Fibroblast of the aortic adventitia (primary cell): ENCODE data around the gene SCARB2. TPM values are rescaled to one million over a fixed set of nuclear protein-coding genes. Genes with fewer than 3 reads are reported as not detected.

Experiments
- DNase-seq: peaks from one replicate; pipeline ENCODE4 v3.0.0-alpha.2; 2010; ENCODE audit warnings: low read depth
- H3K4me3 ChIP-seq: 2 replicates; pipeline ENCODE4 v1.5.1; 2011; ENCODE audit warnings: low read depth, mild to moderate bottlenecking, control low read depth, low read length, moderate library complexity
- CTCF ChIP-seq: IDR thresholded peaks from 2 replicates; pipeline ENCODE4 v1.5.1; 2011; ENCODE audit warnings: mild to moderate bottlenecking, low read length, control low read depth, inconsistent platforms; ENCODE audit not compliant: insufficient read depth
- total RNA-seq: library from RNA; depleted of rRNA; stranded (reverse); fragments of >200 nt; gene quantifications from 2 replicates; pipeline ENCODE4 v1.2.3, GENCODE V29; 2012; ENCODE audit warnings: low replicate concordance

The SCARB2 gene
- total RNA-seq, 1 donor: 184 TPM

- DNase-seq: peak; percentile 29
These were observed 19.1 kb upstream of the SCARB2 start for GRCh38 chr4:76232681-76233080.

GRCh38 chr4:76226418-76226817 lies 12.8 kb upstream of the SCARB2 start:
- no peak for TF ChIP-seq CTCF
- H3K4me3 ChIP-seq: no peak overlapping the region
- DNase-seq: no peak

More at GRCh38 chr4:76232681-76233080, 19.1 kb upstream of the SCARB2 start:
- no peak for TF ChIP-seq CTCF
- no peak overlapping the region for H3K4me3 ChIP-seq

GRCh38 chr4:76224171-76224570 lies 10.5 kb upstream of the SCARB2 start:
- TF ChIP-seq CTCF: no peak
- no peak for DNase-seq
- no peak overlapping the region for H3K4me3 ChIP-seq

- no peak overlapping the region for H3K4me3 ChIP-seq
- no peak for TF ChIP-seq CTCF
- DNase-seq: peak; percentile 78
These were observed 5.9 kb upstream of the SCARB2 start for GRCh38 chr4:76219299-76220055.

- no peak for DNase-seq
- no peak overlapping the region for H3K4me3 ChIP-seq
- TF ChIP-seq CTCF: no peak
These were observed 3.6 kb upstream of the SCARB2 start for GRCh38 chr4:76216975-76217814.

GRCh38 chr4:76216524-76216923 lies 2.9 kb upstream of the SCARB2 start:
- no peak for DNase-seq
- TF ChIP-seq CTCF: no peak
- no peak overlapping the region for H3K4me3 ChIP-seq
